SU-DHL-6 (cell line): Measurements from ENCODE around the gene GAPVD1.

Experiments used
- H2AFZ ChIP-seq: fragments of 200-600 bp; sonication (generic); 2 replicates; pipeline ENCODE4 v1.6.1; 2014; ENCODE audit warnings: low read depth, mild to moderate bottlenecking, moderate library complexity, mixed read lengths, antibody characterized with exemption, low read length; ENCODE audit not compliant: severe bottlenecking
- H3F3A ChIP-seq: fragments of 200-600 bp; shearing (Covaris generic); 2 replicates; pipeline ENCODE4 v1.6.0; 2016; ENCODE audit warnings: antibody characterized with exemption, mild to moderate bottlenecking; ENCODE audit not compliant: insufficient read depth
- H3K27ac ChIP-seq: fragments of 200-600 bp; sonication (generic); 2 replicates; pipeline ENCODE4 v1.5.1; 2016; ENCODE audit warnings: low read depth, mild to moderate bottlenecking, low read length, moderate library complexity, mixed read lengths
- H3K27me3 ChIP-seq: fragments of 200-600 bp; sonication (generic), shearing (Covaris generic); 2 replicates; pipeline ENCODE4 v1.6.0; 2014; ENCODE audit warnings: mild to moderate bottlenecking, low read length
- H3K36me3 ChIP-seq: fragments of 200-600 bp; sonication (generic); 2 replicates; pipeline ENCODE4 v1.6.1; 2014; ENCODE audit warnings: mild to moderate bottlenecking, low read length, mixed read lengths
- H3K4me2 ChIP-seq: fragments of 300-600, 200-600 bp; shearing (Covaris generic), sonication (generic); 2 replicates; pipeline ENCODE4 v1.6.0; 2014; ENCODE audit warnings: low read length, low read depth, mild to moderate bottlenecking; ENCODE audit not compliant: poor library complexity, severe bottlenecking
- H3K4me3 ChIP-seq: fragments of 200-600 bp; sonication (generic); 2 replicates; pipeline ENCODE4 v1.5.1; 2014; ENCODE audit warnings: antibody characterized with exemption, low read length, mild to moderate bottlenecking, mixed read lengths; ENCODE audit not compliant: insufficient read depth, poor library complexity, severe bottlenecking
- H3K79me2 ChIP-seq: fragments of 200-600 bp; sonication (generic); 2 replicates; pipeline ENCODE4 v1.6.1; 2014; ENCODE audit warnings: mild to moderate bottlenecking, low read length, moderate library complexity; ENCODE audit not compliant: insufficient read depth
- H3K9ac ChIP-seq: fragments of 200-600 bp; sonication (generic); 2 replicates; pipeline ENCODE4 v1.7.0; 2014; ENCODE audit warnings: mild to moderate bottlenecking, low read length
- H3K9me2 ChIP-seq: fragments of 200-600 bp; sonication (generic); replicated peaks from 2 replicates; pipeline ENCODE4 v1.6.1; 2014; ENCODE audit warnings: low read length; ENCODE audit not compliant: insufficient read depth
- H3K9me3 ChIP-seq: fragments of 200-600 bp; sonication (generic); 2 replicates; pipeline ENCODE4 v1.6.1; 2014; ENCODE audit warnings: low read length, mixed read lengths; ENCODE audit not compliant: insufficient read depth
- H4K20me1 ChIP-seq: fragments of 200-600 bp; sonication (generic); 2 replicates; pipeline ENCODE4 v1.6.1; 2014; ENCODE audit warnings: low read depth, mild to moderate bottlenecking, antibody characterized with exemption, low read length, moderate library complexity, mixed read lengths
- CTCF ChIP-seq: fragments of 200-600 bp; sonication (generic); IDR thresholded peaks from one replicate; pipeline ENCODE4 v1.5.1; 2017; ENCODE audit warnings: antibody characterized with exemption, mild to moderate bottlenecking, low read length, moderate library complexity; ENCODE audit not compliant: insufficient read depth, poor library complexity, severe bottlenecking
- EZH2phosphoT487 ChIP-seq: fragments of 200-600 bp; sonication (generic), shearing (Covaris generic); conservative IDR thresholded peaks from 2 replicates; pipeline ENCODE4 v1.6.1; 2018; ENCODE audit warnings: mild to moderate bottlenecking, antibody characterized with exemption, low read length, moderate library complexity, mixed read lengths

Gene GAPVD1

GRCh38 chr9:125238127-125238914 is 23.3 kb upstream of the GAPVD1 start:
- no peaks in the 10 kb centered on the region for H3K9me3 ChIP-seq
- peaks cover 42% of the 10 kb centered on the region for H3K79me2 ChIP-seq
- H2AFZ ChIP-seq: no peak overlapping the region
- H4K20me1 ChIP-seq: peaks cover 22% of the 10 kb centered on the region; the same call in 1 of the 2 replicates
- peaks cover 66% of the 10 kb centered on the region for H3F3A ChIP-seq
- H3K4me2 ChIP-seq: peak overlapping the region; percentile 81
- H3K27ac ChIP-seq: no peak overlapping the region
- TF ChIP-seq EZH2phosphoT487: no peak
- no peak for TF ChIP-seq CTCF
- peaks cover 34% of the 10 kb centered on the region for H3K36me3 ChIP-seq
- H3K9me2 ChIP-seq: no peaks in the 10 kb centered on the region
- no peak overlapping the region for H3K4me3 ChIP-seq
- H3K9ac ChIP-seq: no peak overlapping the region
- H3K27me3 ChIP-seq: no peaks in the 10 kb centered on the region

- Histone ChIP-seq H3K4me2 (peak overlapping the region; percentile 81), H3K9me2 (no peaks in the 10 kb centered on the region), H3K79me2 (peaks cover 42% of the 10 kb centered on the region), H4K20me1 (peaks cover 22% of the 10 kb centered on the region; the same call in 1 of the 2 replicates), H3K9me3 (no peaks in the 10 kb centered on the region), H3K27ac (no peak overlapping the region), H3K4me3 (peak overlapping the region; percentile 80), H3K27me3 (no peaks in the 10 kb centered on the region), H3K36me3 (peaks cover 34% of the 10 kb centered on the region), H3K9ac (0 out of 2 replicates have a peak overlapping the region, but pooled peaks have one; percentile 91), H2AFZ (no peak overlapping the region), H3F3A (peaks cover 62% of the 10 kb centered on the region)
- TF ChIP-seq EZH2phosphoT487 (no peak), CTCF (no peak)
These were observed 22.6 kb upstream of the GAPVD1 start for GRCh38 chr9:125238915-125239446.

GRCh38 chr9:125239631-125240597 is 21.7 kb upstream of the GAPVD1 start:
- H3F3A ChIP-seq: peaks cover 55% of the 10 kb centered on the region
- no peaks in the 10 kb centered on the region for H3K9me3 ChIP-seq
- H3K36me3 ChIP-seq: peaks cover 34% of the 10 kb centered on the region
- H3K27me3 ChIP-seq: no peaks in the 10 kb centered on the region
- peak overlapping the region; percentile 80 for H3K4me3 ChIP-seq
- TF ChIP-seq CTCF (no peak), EZH2phosphoT487 (no peak)
- no peak overlapping the region for H2AFZ ChIP-seq
- peak overlapping the region; percentile 60 for H3K27ac ChIP-seq
- H3K79me2 ChIP-seq: peaks cover 42% of the 10 kb centered on the region
- H3K9ac ChIP-seq: peak overlapping the region; percentile 91
- peak overlapping the region; percentile 81 for H3K4me2 ChIP-seq
- H4K20me1 ChIP-seq: peaks cover 22% of the 10 kb centered on the region; the same call in 1 of the 2 replicates
- no peaks in the 10 kb centered on the region for H3K9me2 ChIP-seq
